Cardiac fibroblast (primary cell): ENCODE results near the gene C16orf92.
"Not testable (repeated sequence)": the region's sequence is repeated elsewhere in the genome, so short reads cannot be mapped to it uniquely, and the experiment has no call there.

Experiments used
- DNase-seq, 2 donors: peaks; one replicate each; pipeline versions ENCODE4 v3.0.0 to v3.0.0-alpha.2; 2010; ENCODE audit warnings: low read depth in 2 of 2
- H3K4me3 ChIP-seq, 2 donors: replicated peaks in 1 of 2; 1 replicate in 1 of 2; 2 replicates in 1 of 2; pipeline ENCODE4 v1.5.1; 2011; ENCODE audit warnings: low read depth in 2 of 2, low read length in 2 of 2, mild to moderate bottlenecking in 2 of 2, moderate library complexity in 1 of 2
- CTCF ChIP-seq: IDR thresholded peaks from one replicate; pipeline ENCODE4 v1.5.1; 2011; ENCODE audit warnings: low read depth, mild to moderate bottlenecking, low read length, inconsistent platforms

The C16orf92 gene

GRCh38 chr16:30030011-30030685 is 7.2 kb downstream of the C16orf92 start:
- no peak overlapping the region for H3K4me3 ChIP-seq
- no peak for TF ChIP-seq CTCF
- no peak for DNase-seq

- no peak for TF ChIP-seq CTCF
- no peak within 1 kb of the TSS for H3K4me3 ChIP-seq
- no peak for DNase-seq
Observed at GRCh38 chr16:30030841-30031413, 7.9 kb downstream of the C16orf92 start, which contains the start of gene TLCD3B. TSS of gene TLCD3B (minus strand) at chr16:30031271. CDS start at chr16:30030527, 744 bp downstream.

GRCh38 chr16:30031477-30031918 is 8.5 kb downstream of the C16orf92 start:
- H3K4me3 ChIP-seq, result no peak overlapping the region
- no peak for TF ChIP-seq CTCF
- DNase-seq, result no peak

- peak; percentile 77 to 80 for DNase-seq
- no peak overlapping the region for H3K4me3 ChIP-seq
- TF ChIP-seq CTCF, result peak; percentile 80
Observed at GRCh38 chr16:30032083-30032819, 9.3 kb downstream of the C16orf92 start.

- H3K4me3 ChIP-seq, result no peak overlapping the region
- no peak for TF ChIP-seq CTCF
- DNase-seq, result no peak
Observed at GRCh38 chr16:30033270-30033669, 10.3 kb downstream of the C16orf92 start.

GRCh38 chr16:30040221-30040620 is 17.2 kb downstream of the C16orf92 start:
- no peak for DNase-seq
- no peak for TF ChIP-seq CTCF

GRCh38 chr16:30040690-30041089 is 17.7 kb downstream of the C16orf92 start:
- not testable (repeated sequence) for DNase-seq

More at GRCh38 chr16:30040221-30040620, 17.2 kb downstream of the C16orf92 start:
- H3K4me3 ChIP-seq, result no peak overlapping the region

More at GRCh38 chr16:30040690-30041089, 17.7 kb downstream of the C16orf92 start:
- H3K4me3 ChIP-seq, result not testable (repeated sequence)
